ENCODE measurements around the gene CGGBP1.

The CGGBP1 gene, protein sequence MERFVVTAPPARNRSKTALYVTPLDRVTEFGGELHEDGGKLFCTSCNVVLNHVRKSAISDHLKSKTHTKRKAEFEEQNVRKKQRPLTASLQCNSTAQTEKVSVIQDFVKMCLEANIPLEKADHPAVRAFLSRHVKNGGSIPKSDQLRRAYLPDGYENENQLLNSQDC
- total RNA-seq: 109 to 193 (median 132) reads per million in 4 donors

DNA sequence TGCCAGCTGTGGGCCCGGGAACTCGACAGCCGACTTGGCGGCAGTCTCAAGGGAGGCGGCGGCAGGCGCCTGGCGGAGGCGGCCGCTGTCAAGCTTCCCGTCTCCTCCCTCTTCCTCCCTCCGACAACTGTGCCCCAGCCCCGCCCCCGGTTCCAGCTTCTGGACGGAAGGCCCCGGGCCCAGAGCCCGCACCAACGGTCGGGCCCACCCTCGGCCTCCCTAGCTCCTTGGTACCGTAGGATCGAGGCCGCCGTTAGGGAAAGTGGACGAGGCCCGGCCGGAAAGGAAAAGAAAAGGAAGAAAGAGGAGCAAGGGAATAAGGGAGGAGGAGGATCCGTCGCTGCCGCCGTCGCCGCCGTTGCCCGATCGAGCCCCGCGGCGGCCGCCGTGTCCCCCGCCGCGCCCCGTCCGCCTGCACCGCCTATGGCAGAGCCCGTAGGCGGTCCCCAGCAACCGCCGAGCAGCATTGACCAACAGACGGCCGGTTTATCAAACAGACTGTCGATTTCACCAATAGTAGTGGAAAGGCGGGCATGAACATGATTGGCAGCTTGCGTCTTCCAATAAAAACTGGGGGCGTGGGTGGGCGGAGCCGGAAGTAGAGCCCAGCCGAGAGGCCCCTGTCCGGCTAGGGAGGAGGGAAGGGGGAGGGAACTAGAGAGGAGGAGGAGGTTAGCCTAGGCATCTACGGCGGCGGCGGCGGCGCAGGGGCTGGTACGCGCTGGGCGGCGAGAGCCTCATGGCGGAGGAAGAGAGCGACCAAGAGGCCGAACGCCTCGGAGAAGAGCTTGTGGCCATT, at the start of gene CGGBP1, which contains the start of gene ZNF654:
TSS of gene CGGBP1 (minus strand) at position 425 of the 799 bp plus-strand sequence. CDS start 3,029 bp downstream, outside the sequence.
TSS of gene ZNF654 (plus strand) at position 675 of the 799 bp plus-strand sequence. CDS start at position 740, 65 bp downstream.
- DNase-seq: peak; percentile 93 to 99 (median 97)

DNA sequence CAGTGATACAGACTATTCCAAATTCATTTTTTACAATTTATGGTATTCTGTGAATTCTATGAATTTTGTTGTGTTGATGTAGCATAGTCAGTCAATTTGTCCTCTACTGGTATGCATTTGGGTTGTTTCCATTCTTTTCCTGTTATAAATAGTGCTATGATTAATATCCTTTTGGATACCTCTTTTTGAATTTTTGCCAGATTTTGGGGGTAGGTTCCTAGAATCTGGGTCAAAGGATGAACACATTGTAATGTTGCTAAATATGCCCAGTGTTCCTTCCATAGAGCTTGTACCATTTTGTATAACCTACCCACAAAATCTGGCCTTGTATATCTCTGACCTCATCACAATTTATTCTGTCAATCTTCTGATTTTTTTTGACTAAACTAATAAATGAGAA, 46.5 kb upstream of the CGGBP1 start:
- no peak for DNase-seq

DNA sequence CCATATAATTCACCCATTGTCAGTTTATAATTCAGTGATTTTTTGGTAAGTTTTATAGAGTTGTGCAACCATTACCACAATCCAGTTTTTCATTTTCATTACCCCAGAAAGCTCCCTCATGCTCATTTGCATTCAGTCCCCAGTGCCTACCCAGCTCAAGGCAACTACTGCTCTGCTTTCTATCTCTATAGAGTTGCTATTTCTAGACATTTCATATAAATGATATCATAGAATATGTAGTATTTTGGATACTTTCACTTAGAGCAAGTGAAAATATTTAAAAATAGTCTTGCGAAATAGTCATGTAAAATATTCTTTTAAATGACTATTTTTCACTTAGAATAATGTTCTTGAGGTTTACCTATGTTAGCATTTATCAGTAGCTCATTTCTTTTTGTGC, 42.3 kb upstream of the CGGBP1 start:
- DNase-seq: no peak

DNA sequence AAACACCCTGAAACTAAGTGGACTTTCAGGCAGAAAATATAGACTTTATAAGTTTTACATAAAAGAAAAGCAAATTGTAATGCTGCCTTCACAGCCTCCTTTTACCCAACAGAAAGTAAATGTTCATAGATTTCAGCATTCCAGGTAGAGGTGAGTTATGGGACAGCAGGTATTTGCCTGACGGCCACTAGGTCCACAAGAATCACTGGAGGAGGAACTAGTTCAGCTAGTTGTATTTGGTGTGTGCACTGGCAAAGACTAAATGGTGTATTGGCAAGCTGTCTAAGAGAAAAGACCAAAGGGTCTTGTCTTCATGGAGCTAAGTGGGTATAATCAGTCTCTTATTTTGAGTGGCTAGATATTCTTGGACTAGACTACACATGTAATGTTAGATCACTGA, 34.5 kb upstream of the CGGBP1 start:
- no peak for DNase-seq

DNA sequence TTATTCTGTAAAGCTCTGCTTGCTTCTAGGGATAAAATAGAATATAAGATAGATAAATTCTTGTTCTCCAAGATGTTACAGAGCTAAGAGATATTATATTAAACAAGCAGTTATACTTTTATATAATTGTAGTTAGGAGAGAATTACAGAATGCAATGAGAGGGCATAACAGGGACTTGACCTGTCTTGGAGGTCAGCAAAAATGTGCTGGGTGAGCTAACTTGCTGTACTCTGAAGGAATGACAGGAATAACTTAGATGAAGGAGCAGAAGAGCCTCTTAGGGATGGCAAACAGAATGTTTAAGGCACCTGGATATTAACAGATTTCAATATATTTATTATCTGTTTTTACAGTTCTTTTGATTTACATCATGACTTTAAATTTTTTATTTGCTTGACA, 33.5 kb upstream of the CGGBP1 start:
- DNase-seq: no peak

DNA sequence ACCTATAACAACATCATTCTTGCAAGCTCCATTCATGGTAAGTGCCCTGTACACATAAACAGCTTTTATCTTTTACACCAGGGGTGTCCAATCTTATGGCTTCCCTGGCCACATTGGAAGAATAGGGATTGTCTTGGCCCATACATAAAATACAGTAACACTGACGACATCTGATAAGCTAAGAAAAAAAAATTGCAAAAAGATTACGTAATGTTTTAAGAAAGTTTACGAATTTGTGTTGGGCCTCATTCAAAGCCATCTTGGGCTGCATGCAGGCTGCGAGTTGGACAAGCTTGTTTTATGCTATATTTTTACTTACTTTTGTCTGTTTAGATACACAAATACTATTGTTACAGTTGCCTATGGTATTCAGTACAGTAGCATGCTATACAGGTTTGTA, 31.9 kb upstream of the CGGBP1 start:
- DNase-seq: no peak

DNA sequence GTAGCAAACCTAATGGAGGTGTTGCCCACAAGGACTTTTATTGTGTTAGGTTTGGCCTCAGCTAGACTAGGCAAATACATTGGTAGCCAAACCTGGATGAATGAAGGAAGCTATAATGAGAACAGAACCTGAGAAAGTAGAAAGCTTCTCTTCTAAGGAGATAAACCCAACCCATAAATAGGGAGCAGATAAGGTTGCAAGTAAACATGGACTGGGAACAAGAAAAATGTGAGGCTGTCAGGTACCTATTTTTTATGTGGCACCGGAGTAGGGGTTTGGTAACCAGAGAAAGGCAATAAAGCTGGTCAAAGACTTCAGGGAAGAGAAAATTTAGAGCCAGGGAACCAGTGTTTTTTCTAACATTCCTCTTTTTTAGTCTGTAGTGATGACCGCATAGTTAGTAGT, 25.3 kb upstream of the CGGBP1 start:
- DNase-seq: no peak

DNA sequence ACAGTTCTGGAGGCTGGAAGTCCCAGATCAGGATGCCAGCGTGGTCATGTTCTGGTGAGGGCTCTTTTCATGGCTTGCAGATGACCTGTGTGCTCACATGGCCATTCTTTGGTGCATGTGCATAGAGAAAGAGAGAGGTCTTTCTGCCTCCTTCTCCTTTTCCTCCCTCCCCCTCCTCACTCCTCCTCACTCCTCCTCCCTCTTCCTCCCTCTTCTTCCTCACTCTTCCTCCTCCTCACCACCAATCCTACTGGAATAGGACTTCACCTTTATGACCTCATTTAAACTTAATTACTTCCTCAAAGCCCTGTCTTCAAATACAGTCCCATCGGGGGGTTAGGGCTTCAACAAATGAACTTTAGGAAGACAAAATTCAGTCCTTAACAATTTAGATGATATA, 24.0 kb upstream of the CGGBP1 start:
- no peak for DNase-seq

DNA sequence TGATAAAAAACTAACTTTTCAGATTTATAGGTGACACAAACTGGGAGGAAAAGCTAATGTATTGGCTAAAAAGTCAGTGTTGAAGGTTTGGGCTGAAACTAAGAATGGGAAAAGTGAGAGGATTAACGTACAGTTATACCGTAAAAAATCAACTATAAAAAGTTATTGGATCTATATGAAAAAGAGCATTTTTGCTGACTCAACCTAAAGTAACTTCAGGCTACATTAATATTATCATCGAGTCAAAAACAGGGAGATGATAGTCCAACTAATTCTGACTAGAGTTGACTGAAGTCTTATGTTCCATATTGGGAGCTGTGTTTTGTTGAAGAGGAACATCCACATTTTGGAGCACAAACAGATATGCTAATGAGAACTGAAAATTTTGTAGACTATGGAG, 20.1 kb upstream of the CGGBP1 start:
- DNase-seq: no peak

DNA sequence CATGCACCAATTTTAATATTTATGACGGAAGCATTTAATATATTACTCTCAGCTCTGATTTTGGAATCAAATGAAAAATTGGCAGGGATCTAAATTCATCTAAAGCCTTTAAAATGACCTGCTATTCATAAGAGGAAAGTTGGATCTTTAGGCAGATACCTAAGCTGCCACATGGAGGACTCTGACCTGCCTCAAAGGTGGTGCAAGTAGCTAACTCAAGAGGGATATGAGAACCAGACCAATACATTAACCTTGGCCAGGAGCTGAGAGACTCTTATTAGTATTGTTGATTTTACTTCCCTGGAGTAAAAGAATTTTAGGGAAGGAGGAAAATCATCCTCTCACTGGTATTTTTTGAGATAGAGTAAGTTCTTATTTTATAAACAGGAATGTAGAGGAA, 17.9 kb upstream of the CGGBP1 start:
- no peak for DNase-seq

DNA sequence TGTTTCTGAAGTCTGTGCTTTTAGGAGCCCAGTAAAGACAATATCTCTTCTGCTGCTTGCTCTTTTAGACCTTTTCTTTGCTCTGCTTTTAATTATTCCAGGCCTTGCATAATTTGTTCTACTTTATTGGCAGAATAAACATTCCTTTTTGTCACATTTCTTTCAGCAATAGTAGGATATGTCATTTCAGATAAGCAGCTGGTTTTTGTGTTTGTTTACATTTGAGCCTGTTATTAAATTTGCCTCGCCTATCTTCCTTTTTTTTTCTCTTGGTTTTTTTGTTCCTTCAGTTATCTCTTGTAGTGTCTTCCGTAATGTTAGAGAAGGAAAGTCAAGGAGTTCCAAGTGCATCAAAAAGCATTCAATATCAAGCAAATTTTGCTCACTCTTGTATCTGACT, 16.7 kb upstream of the CGGBP1 start:
- no peak for DNase-seq

DNA sequence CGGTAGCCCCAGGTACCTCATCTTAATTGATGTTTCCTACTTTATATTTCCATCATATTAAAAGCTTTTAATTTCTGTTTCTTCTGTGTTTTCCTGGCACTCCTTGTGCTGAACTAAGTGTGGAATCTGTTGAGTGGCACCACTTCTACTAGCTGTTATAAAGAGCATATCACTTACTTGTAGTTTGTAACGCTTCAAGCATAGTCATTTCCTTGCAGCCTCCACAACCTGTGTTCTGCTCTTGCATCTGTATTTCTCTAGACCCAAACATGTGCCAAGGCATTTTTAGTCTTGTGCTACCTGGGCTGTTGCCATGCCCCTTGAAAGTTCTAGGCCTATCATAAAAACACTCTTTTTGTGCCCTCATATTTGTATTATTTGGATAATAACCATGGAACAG, 16.3 kb upstream of the CGGBP1 start:
- DNase-seq: no peak

DNA sequence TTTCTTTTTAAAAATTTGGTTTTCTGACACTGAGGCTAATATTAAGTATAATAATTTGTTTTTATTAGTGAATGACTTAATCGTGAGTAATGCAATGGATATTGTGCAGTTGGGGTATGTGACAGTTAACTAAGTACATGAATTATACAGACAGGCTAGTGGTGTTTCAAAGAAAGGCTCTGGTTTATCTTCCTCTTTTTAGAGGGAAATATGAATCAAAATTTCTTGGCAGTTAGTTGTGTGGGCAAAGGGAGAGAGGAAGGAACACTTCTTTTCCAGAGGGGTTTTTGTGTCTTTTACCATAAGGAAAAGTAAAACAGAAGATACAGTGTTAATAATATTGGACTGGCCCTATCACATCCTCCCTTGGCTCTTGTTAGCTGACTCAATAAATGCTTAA, 2.9 kb upstream of the CGGBP1 start:
- DNase-seq: no peak

DNA sequence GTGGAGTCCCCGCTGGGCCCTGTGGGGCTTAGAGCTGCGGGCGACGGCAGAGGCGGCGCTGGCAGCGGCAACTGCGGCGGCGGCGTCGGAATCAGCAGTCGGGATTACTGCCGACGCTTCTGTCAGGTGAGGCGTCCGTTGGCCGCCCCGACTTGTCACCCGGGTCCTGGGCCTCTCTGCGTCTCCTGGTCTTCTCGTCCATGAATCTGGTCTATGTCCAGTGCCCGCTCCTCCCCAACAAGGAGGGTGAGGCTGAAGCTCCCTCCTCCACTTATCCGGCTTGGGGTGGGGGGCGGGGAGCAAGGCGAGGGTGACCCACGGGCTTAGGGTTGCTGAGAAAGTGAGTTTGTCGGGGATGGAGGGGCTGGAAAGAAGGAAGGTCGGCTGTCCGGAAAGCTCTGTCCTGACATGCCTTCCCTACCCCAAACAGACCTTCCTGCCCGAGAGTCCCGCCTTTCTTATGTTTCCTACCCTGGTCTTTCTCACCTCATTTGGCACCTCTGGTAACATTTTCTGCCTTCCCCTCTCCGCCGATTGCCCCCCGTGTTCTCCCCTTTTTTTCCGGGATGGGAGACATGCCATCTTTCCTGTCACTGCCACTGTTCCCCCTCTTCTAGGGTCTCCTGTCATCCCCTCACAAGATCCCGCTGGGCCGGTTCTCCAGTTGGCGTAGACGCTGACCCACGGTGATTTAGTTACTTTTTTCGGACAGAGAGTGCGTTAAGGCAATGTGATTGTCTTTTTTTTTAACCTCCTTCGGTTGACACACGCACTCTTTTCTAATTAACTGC, 770 bp upstream of the CGGBP1 start:
- no peak for DNase-seq

DNA sequence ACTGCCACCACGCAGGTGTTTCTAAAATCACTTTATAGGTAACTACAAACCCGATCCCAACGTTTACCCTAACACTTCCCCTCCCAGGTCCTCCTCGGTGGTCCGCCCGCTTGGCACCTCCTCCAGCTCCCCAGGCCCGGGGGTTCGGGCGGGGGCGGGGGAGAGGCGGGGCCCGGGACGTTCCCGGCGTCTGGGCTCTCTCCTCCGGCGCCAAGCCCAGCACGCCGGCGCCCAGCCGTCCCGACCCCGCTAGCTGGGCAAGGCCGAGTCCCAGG, 562 bp downstream of the CGGBP1 start:
- no peak for DNase-seq

DNA sequence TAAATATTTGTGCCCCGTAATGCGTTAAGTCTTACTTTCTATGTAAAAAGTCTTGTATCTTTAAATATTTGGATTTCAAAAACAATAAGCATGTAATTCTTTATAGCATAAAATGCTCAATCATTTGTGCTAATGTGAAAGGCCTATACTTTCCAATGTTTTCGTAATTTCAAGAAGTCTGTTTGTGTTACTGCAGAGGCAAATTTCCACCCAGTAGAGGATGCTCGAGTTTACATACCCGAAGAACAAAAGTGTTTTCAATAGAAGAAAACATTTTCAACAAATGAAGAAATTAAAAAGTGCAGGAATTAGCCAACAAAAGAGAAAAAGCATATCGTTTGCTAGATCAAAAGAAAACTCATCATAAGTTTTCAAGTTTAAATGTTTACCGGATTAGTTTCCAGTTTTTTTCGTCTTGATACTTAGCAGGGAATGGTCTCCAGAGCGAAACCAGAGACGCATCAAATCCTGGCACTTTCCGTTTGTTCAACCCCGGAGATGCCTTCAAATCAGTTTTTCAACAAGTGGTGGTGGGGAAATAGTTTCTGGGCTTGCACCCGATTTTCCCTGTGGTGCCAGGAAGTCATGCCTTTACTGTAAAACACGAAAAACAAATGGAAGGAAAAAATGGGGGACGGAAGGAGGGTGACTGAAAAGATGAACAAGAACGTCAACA, 1.0 kb downstream of the CGGBP1 start:
- DNase-seq: no peak

DNA sequence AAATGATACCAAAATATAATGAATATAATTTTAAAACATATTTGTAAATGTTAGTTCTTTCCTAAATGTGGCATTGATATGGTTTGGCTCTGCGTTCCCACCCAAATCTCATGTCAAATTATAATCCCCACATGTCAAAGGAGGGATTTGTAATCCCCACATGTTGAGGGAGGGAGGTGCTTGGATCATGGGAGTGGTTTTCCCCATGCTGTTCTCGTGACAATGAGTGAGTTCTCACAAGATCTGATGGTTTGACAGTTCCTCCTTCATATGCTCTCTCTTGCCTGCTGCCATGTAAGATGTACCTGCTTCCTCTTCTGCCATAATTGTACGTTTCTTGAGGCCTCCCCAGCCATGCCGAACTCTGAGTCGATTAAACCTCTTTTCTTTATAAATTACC, 12.0 kb downstream of the CGGBP1 start:
- DNase-seq: no peak

DNA sequence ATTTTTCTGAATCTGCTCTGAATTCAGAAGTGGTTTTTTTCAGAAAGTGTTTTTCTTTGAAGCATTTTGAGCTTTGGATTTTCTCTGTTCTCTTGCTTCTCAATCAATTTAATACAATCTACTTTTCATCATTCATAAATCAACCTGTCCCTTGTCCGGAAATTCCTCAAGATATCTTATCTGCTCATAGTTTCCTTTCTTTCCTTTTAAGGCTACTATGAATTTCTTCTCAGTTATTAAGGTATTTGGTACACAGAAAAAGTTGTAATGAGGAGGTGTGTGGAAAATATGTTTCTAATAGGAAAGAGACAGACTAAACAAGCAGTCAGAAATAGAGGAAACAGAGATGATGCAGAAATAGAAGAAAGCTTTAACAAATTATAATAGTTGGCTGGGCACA, 14.4 kb downstream of the CGGBP1 start:
- no peak for DNase-seq

DNA sequence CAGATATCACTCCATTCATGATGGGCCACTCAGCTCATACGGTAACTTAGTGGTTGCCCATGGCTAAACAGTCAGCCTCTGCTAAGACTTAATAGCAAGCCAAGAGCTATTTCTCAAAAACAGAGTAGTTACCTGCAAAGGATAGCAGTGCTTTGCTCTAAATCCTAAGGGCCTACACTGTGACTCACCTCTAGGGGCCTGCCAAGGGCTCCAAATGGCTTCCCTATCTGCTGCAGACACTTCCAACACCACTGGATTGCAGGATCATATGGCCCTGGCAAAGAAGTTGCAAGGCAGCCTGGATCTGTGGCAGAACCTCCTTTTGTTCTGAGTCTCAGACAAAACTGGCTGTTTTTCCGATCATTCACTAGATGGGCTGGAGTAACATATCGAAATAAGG, 17.8 kb downstream of the CGGBP1 start:
- DNase-seq: no peak

DNA sequence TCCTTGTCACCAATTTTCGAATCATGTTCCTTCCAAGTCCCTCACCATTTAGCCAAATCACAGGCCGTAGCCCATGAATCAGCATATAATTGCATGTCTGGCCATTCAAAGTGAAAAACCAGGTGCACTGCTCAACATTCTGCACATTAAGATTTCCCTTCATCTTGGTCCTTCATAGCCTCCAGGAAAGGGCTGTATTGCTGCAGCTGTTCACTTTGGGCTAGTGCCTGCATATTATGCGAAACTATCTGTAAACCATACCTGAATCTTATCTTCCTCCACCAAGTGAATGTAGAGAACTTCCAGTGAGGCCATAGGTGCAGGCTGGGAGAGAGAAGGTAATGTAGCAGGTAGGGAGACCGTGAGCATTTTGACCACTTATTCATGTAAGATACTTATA, 18.3 kb downstream of the CGGBP1 start:
- DNase-seq: no peak

DNA sequence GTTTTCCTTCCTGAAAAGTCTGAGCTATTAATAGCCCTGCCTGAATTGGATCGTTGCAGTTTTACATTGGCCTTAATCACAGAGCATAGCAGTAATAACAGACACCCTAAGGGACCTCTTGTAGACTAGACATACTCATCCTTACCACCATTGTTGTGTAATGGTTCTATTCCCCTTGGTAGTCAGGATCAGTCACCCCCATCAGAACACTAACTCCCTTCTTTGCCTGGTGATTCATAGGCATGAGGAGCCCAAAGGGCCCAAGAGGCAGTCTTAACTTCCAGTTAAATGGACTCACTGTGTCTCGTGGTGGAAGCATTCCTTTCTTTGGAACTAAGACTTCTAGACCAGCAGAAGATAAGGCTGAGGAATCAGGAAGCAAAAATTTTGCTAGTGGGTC, 20.2 kb downstream of the CGGBP1 start:
- DNase-seq: no peak

DNA sequence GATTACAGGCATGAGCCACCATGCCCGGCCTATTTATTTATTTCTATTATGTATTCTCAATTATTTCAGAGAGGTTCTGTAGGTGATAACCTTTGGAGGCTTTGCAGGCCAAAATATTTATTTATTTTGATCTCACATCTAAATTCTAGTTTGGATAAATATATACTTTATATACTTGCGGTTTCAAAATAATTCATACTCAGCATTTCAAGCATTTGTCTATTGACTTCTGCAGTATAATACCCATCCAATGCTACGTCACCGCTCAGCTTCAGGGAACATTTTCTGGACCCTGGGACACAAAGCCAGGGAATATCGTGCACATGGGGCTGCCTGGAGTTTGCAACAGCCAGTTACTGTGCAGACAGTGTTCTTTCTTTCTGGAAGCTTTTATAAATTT, 22.6 kb downstream of the CGGBP1 start:
- DNase-seq: no peak

DNA sequence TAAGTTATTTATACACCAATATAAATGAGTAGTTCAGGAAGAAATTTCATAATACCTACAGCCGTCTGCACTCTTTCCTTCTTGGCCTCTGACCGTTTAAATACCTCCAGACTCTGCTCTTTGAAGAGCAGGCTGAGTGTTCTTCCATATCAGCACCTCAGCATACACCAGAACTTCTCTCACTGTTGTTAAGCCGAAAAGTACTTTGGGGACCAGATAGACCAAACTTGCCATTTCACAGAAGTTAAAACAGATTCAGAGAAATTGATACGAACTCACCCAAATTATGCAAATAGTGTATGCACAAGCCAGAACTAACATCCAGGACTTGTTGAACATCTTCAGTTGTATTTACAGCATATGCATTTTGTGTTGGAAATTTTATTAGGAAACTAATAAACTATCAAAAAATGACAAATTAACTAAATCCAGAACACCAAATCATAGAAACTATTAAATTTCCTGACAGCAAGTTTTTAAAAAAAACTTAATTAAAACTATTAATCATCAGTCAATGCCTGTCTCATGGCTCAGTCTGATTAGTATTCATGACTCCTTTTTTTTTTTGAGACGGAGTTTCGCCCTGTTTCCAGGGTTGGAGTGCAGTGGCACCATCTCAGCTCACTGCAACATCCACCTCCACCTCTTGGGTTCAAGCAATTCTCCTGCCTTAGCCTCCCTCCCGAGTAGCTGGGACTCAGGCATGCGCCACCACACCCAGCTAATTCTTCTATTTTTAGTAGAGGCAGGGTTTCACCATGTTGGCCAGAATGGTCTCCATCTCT, 24.1 kb downstream of the CGGBP1 start:
- DNase-seq: no peak

All from T-helper 1 cell (primary cell).